Progenitor cell of endocrine pancreas (in vitro differentiated cells): Measurements from ENCODE around the gene PTPMT1. TPM values are rescaled to one million over a fixed set of nuclear protein-coding genes. Genes with fewer than 3 reads are reported as not detected.

Source experiments
- DNase-seq: peaks from one replicate; pipeline ENCODE4 v3.0.0; 2021; ENCODE audit warnings: low spot score; ENCODE audit not compliant: unreplicated experiment
- H3K27ac Mint-ChIP-seq: 2 replicates; pipeline ENCODE4 v1.8.0; 2021; ENCODE audit warnings: mild to moderate bottlenecking, moderate library complexity, mixed read lengths
- H3K27me3 Mint-ChIP-seq: 2 replicates; pipeline ENCODE4 v1.8.0; 2021; ENCODE audit warnings: mixed read lengths
- H3K36me3 Mint-ChIP-seq: 2 replicates; pipeline ENCODE4 v1.8.0; 2022; ENCODE audit warnings: mixed read lengths; ENCODE audit not compliant: insufficient read depth
- H3K4me1 Mint-ChIP-seq: 2 replicates; pipeline ENCODE4 v1.8.0; 2021; ENCODE audit warnings: low read depth, mixed read lengths
- H3K4me3 Mint-ChIP-seq: 2 replicates; pipeline ENCODE4 v1.8.0; 2021; ENCODE audit warnings: low read depth, mild to moderate bottlenecking, moderate library complexity, mixed read lengths
- H3K9me3 Mint-ChIP-seq: 2 replicates; pipeline ENCODE4 v1.8.0; 2021; ENCODE audit warnings: low read depth, mixed read lengths
- CTCF ChIP-seq: fragments of 200-600 bp; sonication (generic); IDR thresholded peaks from one replicate; pipeline ENCODE4 v1.5.0; 2021; ENCODE audit warnings: antibody characterized with exemption, mild to moderate bottlenecking; ENCODE audit not compliant: unreplicated experiment
- total RNA-seq: library from RNA; stranded (reverse); gene quantifications from 2 replicates; pipeline ENCODE4 v1.2.1, GENCODE V29; 2021

Gene PTPMT1
- total RNA-seq, 1 donor from 2014 or later: 47.6 TPM

- no peak for TF ChIP-seq CTCF
- Mint-ChIP-seq H3K4me1 (no peaks in the 10 kb centered on the region), H3K36me3 (peaks cover 12% of the 10 kb centered on the region), H3K4me3 (no peak within 1 kb of the TSS), H3K9me3 (no peaks in the 10 kb centered on the region), H3K27me3 (no peaks in the 10 kb centered on the region), H3K27ac (no peak within 1 kb of the TSS)
- DNase-seq: no peak
Measured at GRCh38 chr11:47586098-47586855, 20.9 kb downstream of the PTPMT1 start, which contains the start of gene FAM180B. Gene FAM180B, plus strand, starts transcription at chr11:47586678. Its CDS starts 91 bp downstream, at chr11:47586769.

- Mint-ChIP-seq H3K4me3 (no peak overlapping the region), H3K27ac (no peak overlapping the region), H3K27me3 (peaks cover 5% of the 10 kb centered on the region), H3K4me1 (no peaks in the 10 kb centered on the region), H3K9me3 (no peaks in the 10 kb centered on the region), H3K36me3 (peaks cover 10% of the 10 kb centered on the region)
- no peak for TF ChIP-seq CTCF
- DNase-seq: no peak
Measured at GRCh38 chr11:47587039-47587716, 21.8 kb downstream of the PTPMT1 start.

GRCh38 chr11:47587723-47588326 lies 22.4 kb downstream of the PTPMT1 start:
- no peak overlapping the region for H3K4me3 Mint-ChIP-seq
- TF ChIP-seq CTCF: no peak

GRCh38 chr11:47589118-47589517 lies 23.7 kb downstream of the PTPMT1 start:
- no peak for DNase-seq
- H3K27ac Mint-ChIP-seq: no peak overlapping the region
- TF ChIP-seq CTCF: no peak
- no peaks in the 10 kb centered on the region for H3K9me3 Mint-ChIP-seq
- H3K4me3 Mint-ChIP-seq: no peak overlapping the region
- H3K4me1 Mint-ChIP-seq: peaks cover 5% of the 10 kb centered on the region
- H3K27me3 Mint-ChIP-seq: peaks cover 23% of the 10 kb centered on the region
- peaks cover 2% of the 10 kb centered on the region for H3K36me3 Mint-ChIP-seq

More at GRCh38 chr11:47587723-47588326, 22.4 kb downstream of the PTPMT1 start:
- no peak for DNase-seq
- H3K27ac Mint-ChIP-seq: no peak overlapping the region
- peaks cover 12% of the 10 kb centered on the region for H3K27me3 Mint-ChIP-seq
- H3K36me3 Mint-ChIP-seq: peaks cover 7% of the 10 kb centered on the region
- no peaks in the 10 kb centered on the region for H3K4me1 Mint-ChIP-seq
- H3K9me3 Mint-ChIP-seq: no peaks in the 10 kb centered on the region

- no peaks in the 10 kb centered on the region for H3K36me3 Mint-ChIP-seq
- no peak overlapping the region for H3K4me3 Mint-ChIP-seq
- no peaks in the 10 kb centered on the region for H3K9me3 Mint-ChIP-seq
- no peak overlapping the region for H3K27ac Mint-ChIP-seq
- peaks cover 26% of the 10 kb centered on the region for H3K27me3 Mint-ChIP-seq
- no peak for DNase-seq
- peaks cover 8% of the 10 kb centered on the region for H3K4me1 Mint-ChIP-seq
- TF ChIP-seq CTCF: no peak
Measured at GRCh38 chr11:47589584-47589976, 24.2 kb downstream of the PTPMT1 start.
